Measurements from ENCODE around the gene CTBP1. TPM values are rescaled to one million over a fixed set of nuclear protein-coding genes. Genes with fewer than 3 reads are reported as not detected.

CTBP1 gene
- total and polyA plus RNA-seq, 9 of the 15 experiments (the other 6 are each of a cell fraction or from before 2014, with no cell fraction given), result 14.5 to 162 (median 68.2) TPM

- no peak for TF ChIP-seq ZNF347 (CRISPR knock-in tag; IDR thresholded peaks at IDR 0.05; ENCODE audit: low read depth)
- no peak for TF ChIP-seq NFIC (IDR thresholded peaks at IDR 0.05)
- no peak; a peak in 1 of 4 replicates for TF ChIP-seq MNT (conservative IDR thresholded peaks at IDR 0.05)
- no peak for TF ChIP-seq ZNF239 (CRISPR knock-in tag; IDR thresholded peaks at IDR 0.05)
- TF ChIP-seq ILK (tag; IDR thresholded peaks at IDR 0.05; ENCODE audit: borderline replicate concordance, low read depth), result no peak
- no peak for TF ChIP-seq PTRF (tag; IDR thresholded peaks at IDR 0.05)
- TF ChIP-seq L3MBTL2 (IDR thresholded peaks at IDR 0.05), result peak; percentile 48; the same call in 1 of the 2 replicates
- peak; percentile 51 to 59; a peak in 1 of 4 replicates for TF ChIP-seq UBTF (IDR thresholded peaks at IDR 0.05; ENCODE audit: borderline replicate concordance in 1 of 2, low read depth in 2 of 2, low read length in 2 of 2)
- TF ChIP-seq MYC (IDR thresholded peaks at IDR 0.05; ENCODE audit: low read depth, low read length), result no peak
- TF ChIP-seq MYC (CRISPR knock-in tag; IDR thresholded peaks at IDR 0.05; ENCODE audit: borderline replicate concordance, low read depth), result peak; percentile 57; the same call in 1 of the 2 replicates
- TF ChIP-seq MLX (CRISPR knock-in tag; conservative IDR thresholded peaks at IDR 0.05), result no peak
- TF ChIP-seq ZNF444 (CRISPR knock-in tag; IDR thresholded peaks at IDR 0.05), result no peak
- no peak for TF ChIP-seq E4F1 (CRISPR knock-in tag; IDR thresholded peaks at IDR 0.05; ENCODE audit: borderline replicate concordance)
- TF ChIP-seq ZEB2 (IDR thresholded peaks at IDR 0.05), result no peak
- no peak for TF ChIP-seq E2F3 (CRISPR knock-in tag; IDR thresholded peaks at IDR 0.05)
- no peak for TF ChIP-seq SRSF3 (IDR thresholded peaks at IDR 0.05; ENCODE audit: insufficient read depth, low read length)
- peak; percentile 94 for TF ChIP-seq KAT7 (CRISPR knock-in tag; IDR thresholded peaks at IDR 0.05; ENCODE audit: borderline replicate concordance)
- TF ChIP-seq NFE2 (IDR thresholded peaks at IDR 0.05; ENCODE audit: low read depth), result no peak
Measured at GRCh38 chr4:1246901-1247863, 1.7 kb downstream of the CTBP1 start (continued).

All from K562 (cell line).